DMS 273 (cell line): ENCODE data around the gene CLIP4.

Experiments
- DNase-seq: peaks from one replicate; lab custom pipeline; 2025; ENCODE audit not compliant: unreplicated experiment; lab: John Stamatoyannopoulos, UW

The CLIP4 gene

GRCh38 chr2:29186817-29187216 is 71.6 kb downstream of the CLIP4 start:
- no peak for DNase-seq

DNA sequence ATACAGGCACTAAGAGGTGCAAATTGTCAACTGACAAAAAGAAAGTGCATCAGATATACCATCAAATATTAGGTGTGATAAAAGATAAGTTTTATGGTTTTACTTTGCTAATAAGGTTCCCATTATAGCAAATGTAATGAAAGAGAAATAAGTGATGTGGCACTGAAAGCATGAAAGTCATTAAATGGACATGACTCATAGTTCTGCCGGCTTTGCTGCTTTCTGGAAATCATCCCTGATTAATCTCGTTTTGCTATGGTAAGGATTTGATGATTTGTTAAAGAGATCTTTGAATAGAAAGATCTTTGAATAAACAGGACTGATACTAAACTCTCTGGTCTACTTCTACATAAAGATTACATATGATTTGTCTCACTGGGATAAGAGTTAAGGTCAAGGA is 72.7 kb downstream of the CLIP4 start:
- no peak for DNase-seq

DNA sequence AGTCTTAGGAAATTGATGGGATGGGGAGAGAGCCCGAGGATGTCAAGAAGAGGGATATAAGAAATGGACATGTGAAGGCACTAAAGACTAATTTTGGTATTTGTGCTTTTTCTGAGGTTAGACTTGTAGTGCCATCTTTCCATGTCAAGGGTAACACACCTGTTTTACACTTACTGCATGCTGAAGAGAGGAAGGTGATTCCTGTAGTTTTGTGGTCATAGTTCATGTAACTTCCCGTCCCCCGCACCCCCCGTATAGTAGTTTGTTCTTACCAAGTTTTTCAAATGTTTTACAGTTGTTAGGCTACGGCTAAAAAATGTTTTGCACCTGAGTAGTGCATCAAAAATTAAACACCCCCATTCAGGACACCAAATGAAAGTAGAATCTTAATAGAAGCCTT is 73.8 kb downstream of the CLIP4 start:
- DNase-seq = no peak

- DNase-seq = no peak
These were observed 76.6 kb downstream of the CLIP4 start for GRCh38 chr2:29191817-29192216.

DNA sequence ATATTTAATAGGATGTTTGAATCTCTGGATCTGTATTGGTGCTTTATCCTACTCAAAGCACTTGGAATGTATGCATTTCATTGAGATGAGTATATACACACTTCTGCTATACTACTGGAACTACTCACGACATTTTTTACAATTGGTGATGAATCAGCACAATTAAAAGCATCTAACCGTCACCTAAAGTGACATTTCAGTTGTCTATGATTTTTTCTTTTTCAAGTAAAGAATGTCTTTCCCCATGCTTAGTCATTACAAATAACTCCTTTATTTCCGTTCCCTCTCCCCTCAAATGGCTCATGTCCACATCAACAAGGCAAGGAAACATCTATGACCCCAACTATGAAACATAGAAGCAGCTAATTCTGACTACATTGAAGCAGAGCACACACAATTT is 77.3 kb downstream of the CLIP4 start:
- no peak for DNase-seq

DNA sequence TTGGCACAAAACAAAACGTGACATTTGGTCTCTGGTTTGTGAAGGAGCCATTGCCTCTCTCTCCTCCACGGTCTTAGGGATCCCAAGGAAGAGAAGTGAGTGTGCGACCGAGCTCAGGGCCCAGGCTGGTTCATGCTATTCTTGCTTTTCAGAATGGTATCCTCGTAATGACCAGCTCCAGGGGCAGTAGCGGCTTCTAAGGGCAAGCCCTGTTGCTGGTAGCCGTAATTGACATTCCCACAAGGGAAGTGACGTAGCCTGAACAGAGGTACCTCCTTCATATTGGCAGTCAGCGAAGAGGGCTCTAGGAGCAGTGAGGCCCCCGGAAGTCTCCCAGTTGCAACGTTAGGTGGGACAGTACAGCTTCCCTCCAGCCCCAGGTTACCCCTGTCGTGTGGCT is 77.9 kb downstream of the CLIP4 start:
- no peak for DNase-seq

- no peak for DNase-seq
These were observed 78.5 kb downstream of the CLIP4 start for GRCh38 chr2:29193681-29194080.

DNA sequence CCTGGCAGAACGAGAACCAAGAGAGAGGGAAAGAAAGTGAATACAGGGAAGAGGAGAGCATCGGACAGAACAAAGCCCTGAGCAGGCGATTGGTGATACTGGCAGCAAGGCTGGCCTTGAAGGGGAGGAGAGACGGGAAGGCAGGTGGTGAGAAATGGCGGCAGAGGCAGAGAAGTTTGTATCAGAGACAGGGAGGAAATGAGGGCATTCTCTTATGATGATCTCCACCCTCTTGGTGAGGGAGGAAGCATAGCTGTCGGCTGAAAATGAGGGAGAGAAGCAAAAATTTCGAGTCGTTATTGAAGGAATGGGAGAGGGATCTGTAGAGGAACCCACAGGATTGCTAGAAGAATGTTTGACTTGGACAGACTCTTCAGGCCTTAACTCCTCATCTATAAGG is 80.6 kb downstream of the CLIP4 start:
- DNase-seq = no peak

GRCh38 chr2:29196792-29197788 is 81.9 kb downstream of the CLIP4 start:
- peak; percentile 83 for DNase-seq

GRCh38 chr2:29201979-29202378 is 86.8 kb downstream of the CLIP4 start:
- DNase-seq = no peak

DNA sequence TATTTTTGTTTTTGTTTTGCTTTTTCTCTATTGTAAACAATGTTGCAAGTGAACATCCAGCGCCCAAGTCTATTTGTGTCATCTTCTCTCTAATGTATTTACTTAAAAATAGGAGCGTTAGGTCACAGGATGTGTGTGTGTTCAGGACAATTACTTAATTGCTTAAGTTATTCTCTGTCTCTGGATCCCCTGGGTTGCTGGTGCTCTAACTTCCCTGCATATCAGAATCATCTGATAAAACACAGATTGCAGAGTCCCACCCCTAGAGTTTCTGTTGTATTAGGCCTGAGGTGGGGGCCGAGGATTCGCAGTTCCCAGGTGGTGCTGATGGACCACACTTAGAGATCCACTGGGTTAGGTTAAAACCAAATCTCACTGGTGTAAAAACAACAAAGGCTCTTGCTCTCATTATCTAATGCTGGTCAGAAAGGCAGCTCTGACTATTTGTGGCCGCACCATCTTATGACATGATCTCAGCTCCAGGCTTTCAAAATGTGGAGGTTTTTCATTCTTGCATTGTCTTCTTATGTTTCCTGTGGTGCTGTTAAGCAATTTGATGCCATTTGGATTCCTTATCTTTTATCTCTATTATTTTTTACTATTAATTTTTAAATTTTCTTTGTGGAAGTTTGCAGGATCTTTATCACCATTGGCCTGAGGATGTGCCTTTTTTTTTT is 87.7 kb downstream of the CLIP4 start:
- DNase-seq = no peak

GRCh38 chr2:29206941-29207340 is 91.7 kb downstream of the CLIP4 start:
- no peak for DNase-seq

- peak; percentile 10 for DNase-seq
These were observed 92.3 kb downstream of the CLIP4 start for GRCh38 chr2:29207352-29208148.

DNA sequence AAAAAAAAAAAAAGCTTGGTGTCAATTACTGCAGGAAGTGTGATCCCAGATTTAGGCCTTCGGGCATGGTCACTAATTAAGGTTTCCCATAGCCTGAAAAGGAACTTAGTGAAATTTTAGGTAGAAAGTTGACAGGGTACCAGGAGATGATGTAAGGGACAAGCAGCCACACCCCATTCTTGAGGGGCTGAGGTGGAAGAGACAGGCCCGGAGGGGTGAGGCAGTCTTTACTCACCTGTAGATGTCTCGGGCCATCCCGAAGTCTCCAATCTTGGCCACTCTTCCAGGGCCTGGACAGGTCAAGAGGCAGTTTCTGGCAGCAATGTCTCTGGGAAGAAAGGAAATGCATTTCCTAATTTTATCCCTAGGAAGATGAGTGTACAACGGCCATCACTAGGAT is 94.3 kb downstream of the CLIP4 start:
- no peak for DNase-seq

DNA sequence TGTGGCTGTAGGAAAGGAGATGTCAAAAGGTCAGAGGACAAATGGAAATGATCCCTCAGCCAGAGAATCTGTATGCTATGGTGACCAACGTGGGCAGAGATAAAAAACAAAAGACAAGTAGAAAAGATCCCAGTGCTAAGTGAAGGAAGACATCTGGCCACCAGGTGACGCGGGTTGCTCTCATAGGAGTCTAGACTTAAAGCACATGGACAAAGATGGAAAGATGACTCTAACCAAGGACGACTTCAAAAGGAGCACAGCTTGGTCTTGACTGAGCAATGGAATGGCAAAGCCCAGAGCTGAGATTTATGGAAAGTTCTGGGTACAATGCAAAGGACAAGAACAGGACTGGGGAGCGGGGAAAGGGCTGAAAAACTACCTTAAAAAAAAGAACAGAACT is 96.8 kb downstream of the CLIP4 start:
- peak; percentile 15 for DNase-seq

DNA sequence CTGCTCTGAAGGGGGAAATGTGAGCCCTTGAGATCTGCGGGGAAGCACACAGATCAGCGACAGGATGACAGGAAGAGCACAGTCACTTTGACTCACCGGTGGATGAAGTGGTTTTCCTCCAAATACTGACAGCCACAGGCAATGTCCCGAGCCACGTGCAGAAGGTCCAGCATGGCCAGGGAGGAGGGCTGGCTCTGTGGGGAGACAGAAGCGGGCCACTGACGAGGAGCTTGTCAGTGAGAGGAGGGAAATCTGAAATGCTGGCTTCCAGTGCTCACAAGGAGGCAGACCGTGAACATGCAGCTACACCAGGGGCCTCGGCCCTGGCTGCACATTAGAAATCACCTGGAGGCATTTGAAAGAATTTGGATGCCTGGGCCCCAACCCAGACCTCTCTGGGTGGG is 98.7 kb downstream of the CLIP4 start:
- DNase-seq = no peak

GRCh38 chr2:29215073-29215472 is 99.9 kb downstream of the CLIP4 start:
- no peak for DNase-seq

DNA sequence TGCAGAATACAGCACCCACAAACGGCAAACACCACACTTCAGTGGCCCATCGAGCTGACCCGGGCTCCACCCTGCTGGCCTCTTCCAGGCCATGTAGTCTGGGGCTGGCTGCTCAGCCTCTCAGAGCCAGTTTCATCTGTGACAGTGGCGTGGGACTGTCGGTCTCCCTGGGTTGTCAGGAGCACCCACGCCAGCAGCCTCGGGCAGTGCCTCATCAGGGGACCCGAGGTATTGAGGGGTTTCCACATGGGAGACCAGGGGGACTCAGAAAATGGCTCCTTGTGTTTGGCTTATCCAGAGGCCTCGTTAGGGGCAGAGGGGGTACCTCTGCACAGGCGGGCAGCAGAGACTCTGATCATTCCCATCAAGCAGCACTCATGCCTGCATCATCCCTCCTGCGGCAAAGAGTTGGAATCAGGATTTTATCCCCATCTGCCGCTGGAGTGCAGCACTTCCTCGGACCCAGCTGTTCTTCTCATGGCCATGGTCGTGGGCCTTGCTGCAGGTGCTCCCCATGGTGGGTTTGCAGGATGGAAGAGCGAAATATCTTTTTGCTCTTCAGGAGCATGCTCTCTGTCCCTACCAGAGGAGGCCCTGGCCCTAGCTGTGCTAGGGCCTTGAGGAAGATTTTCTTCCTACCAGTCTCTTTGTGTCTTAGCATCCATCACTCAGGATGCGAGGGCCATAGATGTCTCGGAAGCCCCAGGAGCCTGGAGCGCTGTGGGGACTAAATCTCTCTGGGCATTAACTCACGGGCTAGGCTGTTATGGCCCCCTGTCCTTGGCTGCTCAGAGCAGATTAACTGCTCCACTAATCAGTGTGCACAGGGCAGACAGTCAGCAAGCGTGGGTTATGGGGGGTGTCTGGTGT is 100.8 kb downstream of the CLIP4 start:
- DNase-seq = no peak

DNA sequence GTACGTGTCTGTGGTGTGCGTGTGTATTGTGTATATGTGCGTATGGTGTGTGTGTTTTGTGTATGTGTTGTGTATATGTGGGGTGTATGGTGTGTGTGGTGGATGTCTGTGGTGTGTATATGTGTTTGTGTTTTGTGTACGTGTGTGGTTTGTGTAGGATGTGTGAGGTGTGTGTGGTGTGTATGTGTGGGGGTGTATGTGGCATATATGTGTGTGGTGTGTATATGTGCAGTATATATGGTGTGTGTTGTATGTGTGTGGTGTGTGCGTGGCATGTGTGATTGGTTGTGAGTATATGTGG is 101.3 kb downstream of the CLIP4 start:
- DNase-seq = no peak

- DNase-seq = no peak
These were observed 102.9 kb downstream of the CLIP4 start for GRCh38 chr2:29218071-29218470.
